Gastroesophageal sphincter (tissue), 4 donors: ENCODE data around the gene AURKAIP1. TPM values are rescaled to one million over a fixed set of nuclear protein-coding genes. Genes with fewer than 3 reads are reported as not detected.

Experiments
- ATAC-seq: fragments of 150-250 bp; one replicate; pipeline ENCODE4 v1.9.1; 2016; ENCODE audit warnings: mild to moderate bottlenecking, moderate library complexity
- H3K27ac ChIP-seq, 4 donors: fragments of 200-600 bp; sonication (generic) in 3 of 4; 1 replicate in 3 of 4; 2 replicates in 1 of 4; pipeline ENCODE4 v1.5.1; 2016 to 2019
- H3K27me3 ChIP-seq: fragments of 200-600 bp; sonication (generic); one replicate; pipeline ENCODE4 v1.5.1; 2019
- H3K36me3 ChIP-seq, 2 donors: fragments of 200-600 bp; sonication (generic); one replicate each; pipeline ENCODE4 v1.5.1; 2019; ENCODE audit warnings: control low read depth in 1 of 2
- H3K4me1 ChIP-seq, 3 donors: fragments of 200-600 bp; sonication (generic); 1 replicate in 2 of 3; 2 replicates in 1 of 3; pipeline ENCODE4 v1.5.1; 2016 to 2019; ENCODE audit warnings: control low read depth in 2 of 3
- H3K4me3 ChIP-seq, 2 donors: fragments of 200-600 bp; sonication (generic); one replicate each; pipeline ENCODE4 v1.5.1; 2019; ENCODE audit warnings: mild to moderate bottlenecking in 1 of 2, moderate library complexity in 1 of 2
- H3K9me3 ChIP-seq, 3 donors: fragments of 200-600 bp; sonication (generic); one replicate each; pipeline ENCODE4 v1.5.1; 2017 to 2019; ENCODE audit warnings: control low read depth in 2 of 3
- EP300 ChIP-seq: sonication (generic); formaldehyde crosslinking; IDR thresholded peaks from one replicate; pipeline ENCODE4 v1.6.1; 2017; ENCODE audit warnings: antibody characterized with exemption, mild to moderate bottlenecking
- POLR2A ChIP-seq, 2 donors: fragments of 450-650 bp; IDR thresholded peaks; one replicate each; pipeline ENCODE4 v1.6.1; 2017; ENCODE audit warnings: antibody characterized with exemption in 2 of 2, mild to moderate bottlenecking in 2 of 2, moderate library complexity in 1 of 2
- POLR2AphosphoS5 ChIP-seq: sonication (generic); formaldehyde crosslinking; IDR thresholded peaks from one replicate; pipeline ENCODE4 v1.6.1; 2017; ENCODE audit warnings: antibody characterized with exemption
- WGBS, 2 donors: methylation state at CpG; one replicate each; pipeline ENCODE4 v1.1.5; 2018; ENCODE audit warnings: low coverage in 1 of 2; 5-methylcytosine and 5-hydroxymethylcytosine counted together
- total RNA-seq, 4 donors: library from RNA; depleted of rRNA; stranded (reverse); fragments of >200 nt; gene quantifications; one replicate each; pipeline ENCODE4 v1.1.0, GENCODE V29; 2016
- TF ChIP-seq, protein P1 (sequence below), 4 experiments: fragments of 200-600 bp in 2 of 4; fragments of 450-650 bp in 2 of 4; sonication (generic) in 1 of 4; IDR thresholded peaks; one replicate each; pipeline ENCODE4 v1.5.1; 2017 to 2019; ENCODE audit warnings: antibody characterized with exemption in 4 of 4, mild to moderate bottlenecking in 2 of 4, moderate library complexity in 2 of 4

Gene AURKAIP1
- total RNA-seq, 4 donors from 2014 or later = 103 to 138 (median 108) TPM

DNA sequence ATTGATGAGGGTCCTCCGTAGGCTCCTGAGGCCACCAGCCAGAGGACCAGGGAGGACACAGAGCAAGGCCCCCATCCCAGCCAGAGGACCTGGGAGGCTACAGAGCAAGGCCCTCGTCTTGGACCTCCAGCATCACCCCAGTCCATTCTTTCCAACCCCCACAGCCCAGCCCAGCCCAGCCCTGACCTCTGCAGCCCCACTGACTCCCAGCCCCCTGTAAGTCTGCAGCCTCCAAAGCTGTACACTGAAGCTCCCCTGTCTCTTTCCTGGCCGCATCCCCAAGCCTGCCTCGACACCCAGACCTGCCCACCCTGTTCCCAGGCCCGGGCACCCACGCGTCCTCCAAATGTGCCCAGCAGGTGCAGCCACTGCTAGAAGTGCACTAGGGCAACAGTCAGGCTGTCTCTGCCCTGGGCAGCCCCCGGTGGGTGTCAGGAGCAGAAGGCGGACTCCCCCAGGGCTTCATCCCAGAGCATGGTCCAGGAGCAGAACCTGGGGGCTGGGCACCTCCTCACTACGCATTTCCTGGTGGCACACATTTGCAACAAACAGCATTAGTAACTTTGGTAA, 27.9 kb downstream of the AURKAIP1 start:
- Histone ChIP-seq H3K4me1 (peaks cover 0 to 64% (median 37%) of the 10 kb centered on the region in 3 donors), H3K4me3 (peak overlapping the region in 1 of 2 donors; percentile 88)

DNA sequence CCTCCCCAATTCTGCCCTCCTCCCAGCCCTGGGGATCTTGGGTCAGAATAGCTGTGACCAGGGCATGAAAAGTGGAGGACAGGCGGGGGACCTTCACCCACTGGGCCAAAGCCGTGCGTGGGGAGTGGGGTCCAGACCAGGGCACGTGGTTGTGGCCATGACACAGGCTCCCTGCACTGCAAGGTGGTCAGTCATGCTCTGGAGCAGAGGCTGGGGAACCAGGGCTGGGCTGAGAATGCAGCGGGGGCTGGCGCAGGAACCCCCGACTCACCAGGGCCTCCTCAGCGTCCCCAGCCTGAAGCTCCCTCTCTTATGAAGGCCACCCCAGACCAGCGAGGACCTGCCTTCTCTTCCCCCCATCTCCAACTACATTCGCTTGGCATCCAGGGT, 28.5 kb downstream of the AURKAIP1 start:
- Histone ChIP-seq H3K9me3 (no peaks in the 10 kb centered on the region), H3K4me3 (no peak overlapping the region), H3K27ac (peak overlapping the region in 1 of 4 donors; percentile 81), H3K4me1 (peaks cover 0 to 58% (median 32%) of the 10 kb centered on the region in 3 donors), H3K27me3 (no peaks in the 10 kb centered on the region), H3K36me3 (peaks cover 0 to 11% of the 10 kb centered on the region in 2 donors)
- TF ChIP-seq POLR2AphosphoS5 = no peak
- no CpG with 5 or more reads among the region's 10 CpGs for WGBS, 2 donors
- no peak for ATAC-seq

More for the DNA sequence above, 27.9 kb downstream of the AURKAIP1 start:
- WGBS, 2 donors = 67% methylated on average over 1 of the region's 10 CpGs; no CpG with 5 or more reads in 1 of the 2 donors
- peak overlapping the region in 2 of 4 donors; percentile 81 to 91 for H3K27ac ChIP-seq
- H3K9me3 ChIP-seq = no peaks in the 10 kb centered on the region
- H3K36me3 ChIP-seq = peaks cover 0 to 5% of the 10 kb centered on the region in 2 donors
- H3K27me3 ChIP-seq = no peaks in the 10 kb centered on the region
- no peak for TF ChIP-seq EP300
- TF ChIP-seq POLR2AphosphoS5 = no peak
- TF ChIP-seq POLR2A (IDR thresholded peaks at IDR 0.05) = no peak
- TF ChIP-seq, protein P1, sequence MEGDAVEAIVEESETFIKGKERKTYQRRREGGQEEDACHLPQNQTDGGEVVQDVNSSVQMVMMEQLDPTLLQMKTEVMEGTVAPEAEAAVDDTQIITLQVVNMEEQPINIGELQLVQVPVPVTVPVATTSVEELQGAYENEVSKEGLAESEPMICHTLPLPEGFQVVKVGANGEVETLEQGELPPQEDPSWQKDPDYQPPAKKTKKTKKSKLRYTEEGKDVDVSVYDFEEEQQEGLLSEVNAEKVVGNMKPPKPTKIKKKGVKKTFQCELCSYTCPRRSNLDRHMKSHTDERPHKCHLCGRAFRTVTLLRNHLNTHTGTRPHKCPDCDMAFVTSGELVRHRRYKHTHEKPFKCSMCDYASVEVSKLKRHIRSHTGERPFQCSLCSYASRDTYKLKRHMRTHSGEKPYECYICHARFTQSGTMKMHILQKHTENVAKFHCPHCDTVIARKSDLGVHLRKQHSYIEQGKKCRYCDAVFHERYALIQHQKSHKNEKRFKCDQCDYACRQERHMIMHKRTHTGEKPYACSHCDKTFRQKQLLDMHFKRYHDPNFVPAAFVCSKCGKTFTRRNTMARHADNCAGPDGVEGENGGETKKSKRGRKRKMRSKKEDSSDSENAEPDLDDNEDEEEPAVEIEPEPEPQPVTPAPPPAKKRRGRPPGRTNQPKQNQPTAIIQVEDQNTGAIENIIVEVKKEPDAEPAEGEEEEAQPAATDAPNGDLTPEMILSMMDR (IDR thresholded peaks at IDR 0.05) = no peak
- ATAC-seq = no peak

- Histone ChIP-seq H3K9me3 (no peaks in the 10 kb centered on the region), H3K27ac (peak overlapping the region in 2 of 4 donors; percentile 7 to 81), H3K27me3 (no peaks in the 10 kb centered on the region), H3K4me1 (peaks cover 0 to 54% (median 30%) of the 10 kb centered on the region in 3 donors), H3K36me3 (peaks cover 0 to 16% of the 10 kb centered on the region in 2 donors), H3K4me3 (no peak overlapping the region)
- TF ChIP-seq, protein P1 (IDR thresholded peaks at IDR 0.05) = no peak
- ATAC-seq = no peak
- WGBS, 2 donors = no CpG with 5 or more reads among the region's 12 CpGs
These were observed 29.0 kb downstream of the AURKAIP1 start for GRCh38 chr1:1345860-1346500.

DNA sequence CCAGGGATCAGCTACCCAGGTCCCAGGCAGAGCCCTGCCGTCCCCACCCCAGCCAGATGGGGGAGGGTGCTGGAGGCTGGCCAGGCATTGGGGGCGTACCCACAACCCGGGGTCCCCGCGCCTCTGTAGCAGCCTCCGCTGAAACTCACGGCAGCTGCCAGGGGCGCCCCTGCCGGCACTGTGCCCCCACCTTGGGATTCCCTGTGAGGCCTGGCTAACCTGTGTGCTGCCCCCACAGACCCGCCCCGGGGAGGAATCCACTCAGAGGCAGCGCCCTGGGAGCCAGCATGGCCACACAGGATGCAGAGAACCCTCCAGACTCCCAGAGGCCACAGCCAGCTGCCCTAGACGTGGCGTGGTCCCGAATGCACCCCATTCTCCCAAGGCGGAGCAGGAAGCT, 29.6 kb downstream of the AURKAIP1 start:
- no peak for ATAC-seq
- Histone ChIP-seq H3K4me1 (peaks cover 0 to 54% (median 30%) of the 10 kb centered on the region in 3 donors), H3K36me3 (peaks cover 0 to 22% of the 10 kb centered on the region in 2 donors), H3K27me3 (no peaks in the 10 kb centered on the region), H3K27ac (peak overlapping the region in 2 of 4 donors; percentile 7 to 60), H3K4me3 (no peak overlapping the region), H3K9me3 (no peaks in the 10 kb centered on the region)
- WGBS, 2 donors = 72% methylated on average over 3 of the region's 16 CpGs; no CpG with 5 or more reads in 1 of the 2 donors
- TF ChIP-seq, protein P1 (IDR thresholded peaks at IDR 0.05) = no peak
- TF ChIP-seq POLR2A (IDR thresholded peaks at IDR 0.05) = no peak
- no peak for TF ChIP-seq POLR2AphosphoS5
- no peak for TF ChIP-seq EP300

DNA sequence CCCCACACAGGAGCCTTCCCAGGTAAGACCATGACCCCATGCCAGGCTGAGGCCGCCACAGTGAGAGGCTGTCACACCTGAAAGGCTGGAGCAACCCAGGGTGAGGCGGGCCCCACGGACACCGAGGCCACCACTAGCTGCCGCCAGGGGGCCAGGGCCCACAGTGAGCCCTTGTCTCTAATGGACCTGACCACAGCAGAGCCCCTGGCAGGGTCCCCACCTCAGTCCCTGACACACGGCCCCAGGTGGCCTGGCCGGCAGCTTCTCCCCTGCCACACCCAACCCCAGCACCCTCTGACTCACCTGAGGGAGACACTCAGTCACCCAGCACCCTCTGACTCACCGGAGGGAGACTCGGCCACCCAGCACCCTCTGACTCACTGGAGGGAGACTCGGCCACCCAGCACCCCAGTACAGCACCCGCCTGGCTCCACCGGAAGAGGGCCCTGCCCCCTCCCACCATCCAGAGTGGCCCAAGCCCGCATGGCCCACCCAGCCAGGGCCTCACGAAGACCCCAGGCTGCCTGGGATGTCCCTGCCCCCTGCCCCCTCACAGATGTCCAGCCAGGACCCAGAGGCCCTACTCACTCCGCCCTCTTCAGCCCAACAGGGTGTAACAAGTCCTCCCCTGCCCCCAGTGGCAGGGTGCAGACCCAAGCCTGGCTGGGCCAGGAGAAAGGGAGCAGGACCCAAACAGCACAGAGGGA, 30.2 kb downstream of the AURKAIP1 start:
- H3K4me1 ChIP-seq = peaks cover 0 to 54% (median 30%) of the 10 kb centered on the region in 3 donors
- H3K9me3 ChIP-seq = no peaks in the 10 kb centered on the region
- TF ChIP-seq, protein P1 (IDR thresholded peaks at IDR 0.05) = peak in 3 of 4 experiments; percentile 7 to 34 (median 27)
- TF ChIP-seq POLR2AphosphoS5 = no peak
- no peaks in the 10 kb centered on the region for H3K27me3 ChIP-seq
- 40% methylated on average over 1 of the region's 15 CpGs; no CpG with 5 or more reads in 1 of the 2 donors for WGBS, 2 donors
- peak overlapping the region in 2 of 4 donors; percentile 7 to 60 for H3K27ac ChIP-seq
- H3K4me3 ChIP-seq = no peak overlapping the region
- peaks cover 0 to 28% of the 10 kb centered on the region in 2 donors for H3K36me3 ChIP-seq
- no peak for ATAC-seq
